ENCODE results near the gene BICRA. TPM values are rescaled to one million over a fixed set of nuclear protein-coding genes. Genes with fewer than 3 reads are reported as not detected.

The BICRA gene
- polyA plus RNA-seq, 3 donors = 0.08 to 4.6 TPM; not detected in 1

DNA sequence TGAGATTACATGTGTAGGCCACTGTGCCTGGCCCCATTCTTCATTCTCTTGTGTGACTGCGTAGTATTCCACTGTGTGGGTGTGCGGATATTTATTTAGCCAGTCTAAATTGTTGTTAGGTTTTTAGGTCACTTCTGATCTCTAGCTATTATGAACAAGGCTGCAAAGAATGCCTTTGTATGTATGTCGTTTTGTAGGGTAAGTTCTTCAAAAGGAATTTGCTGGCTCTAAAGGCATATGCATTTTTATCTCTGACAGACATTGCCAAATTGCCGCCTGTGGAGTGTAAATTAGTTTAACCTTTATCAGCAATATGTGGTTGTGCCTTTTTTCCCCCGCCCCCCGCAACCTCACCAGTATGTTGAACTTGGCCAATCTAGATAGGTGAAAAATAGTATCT is 74.0 kb downstream of the BICRA start:
- TF ChIP-seq, protein P1, sequence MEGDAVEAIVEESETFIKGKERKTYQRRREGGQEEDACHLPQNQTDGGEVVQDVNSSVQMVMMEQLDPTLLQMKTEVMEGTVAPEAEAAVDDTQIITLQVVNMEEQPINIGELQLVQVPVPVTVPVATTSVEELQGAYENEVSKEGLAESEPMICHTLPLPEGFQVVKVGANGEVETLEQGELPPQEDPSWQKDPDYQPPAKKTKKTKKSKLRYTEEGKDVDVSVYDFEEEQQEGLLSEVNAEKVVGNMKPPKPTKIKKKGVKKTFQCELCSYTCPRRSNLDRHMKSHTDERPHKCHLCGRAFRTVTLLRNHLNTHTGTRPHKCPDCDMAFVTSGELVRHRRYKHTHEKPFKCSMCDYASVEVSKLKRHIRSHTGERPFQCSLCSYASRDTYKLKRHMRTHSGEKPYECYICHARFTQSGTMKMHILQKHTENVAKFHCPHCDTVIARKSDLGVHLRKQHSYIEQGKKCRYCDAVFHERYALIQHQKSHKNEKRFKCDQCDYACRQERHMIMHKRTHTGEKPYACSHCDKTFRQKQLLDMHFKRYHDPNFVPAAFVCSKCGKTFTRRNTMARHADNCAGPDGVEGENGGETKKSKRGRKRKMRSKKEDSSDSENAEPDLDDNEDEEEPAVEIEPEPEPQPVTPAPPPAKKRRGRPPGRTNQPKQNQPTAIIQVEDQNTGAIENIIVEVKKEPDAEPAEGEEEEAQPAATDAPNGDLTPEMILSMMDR (IDR thresholded peaks at IDR 0.05) = no peak
- no peak overlapping the region for H3K27ac ChIP-seq (ENCODE audit: low read depth in 1 of 2, low read length in 2 of 2)
- Mint-ChIP-seq H3K4me3 (no peak overlapping the region), H3K27me3 (ENCODE audit: low read depth in 3 of 3) (no peaks in the 10 kb centered on the region), H3K36me3 (peaks cover 37 to 60% of the 10 kb centered on the region in 2 donors), H3K27ac (no peak overlapping the region), H3K4me1 (no peaks in the 10 kb centered on the region), H3K9me3 (peaks cover 0 to 2% (median 0%) of the 10 kb centered on the region in 7 donors)
- H3K36me3 ChIP-seq (replicated peaks in 1 of 2; ENCODE audit: control insufficient read depth in 1 of 2, insufficient read depth in 2 of 2, low read length in 2 of 2) = peaks cover 17 to 72% of the 10 kb centered on the region in 2 donors
- H3K4me2 ChIP-seq (replicated peaks; ENCODE audit: extremely low read depth, low read length, poor library complexity, severe bottlenecking) = no peak overlapping the region
- no peak for DNase-seq
- no peak overlapping the region for H2AFZ ChIP-seq (ENCODE audit: insufficient read depth, low read depth, low read length, poor library complexity, severe bottlenecking)
- H3K79me2 ChIP-seq (ENCODE audit: insufficient read depth, low read length) = no peaks in the 10 kb centered on the region
- H3K4me3 ChIP-seq (replicated peaks in 1 of 3; ENCODE audit: low read depth in 2 of 3, low read length in 3 of 3) = no peak overlapping the region
- H4K20me1 ChIP-seq (ENCODE audit: insufficient read depth, low read length) = peaks cover 18% of the 10 kb centered on the region
- no peaks in the 10 kb centered on the region for H3K27me3 ChIP-seq (ENCODE audit: control insufficient read depth in 2 of 2, insufficient read depth in 2 of 2, low read length in 2 of 2)
- no peak overlapping the region for H3K9ac ChIP-seq (ENCODE audit: insufficient read depth, low read length, poor library complexity, severe bottlenecking)
- no CpG with 5 or more reads among the region's 6 CpGs for whole genome bisulfite sequencing (ENCODE audit: insufficient coverage)
- no peaks in the 10 kb centered on the region for H3K4me1 ChIP-seq (ENCODE audit: control insufficient read depth in 1 of 2, insufficient read depth in 2 of 2, low read length in 2 of 2)
- no peaks in the 10 kb centered on the region for H3K9me3 ChIP-seq (replicated peaks in 1 of 2; ENCODE audit: control insufficient read depth in 1 of 2, insufficient read depth in 1 of 2, low read length in 2 of 2)
- intact Hi-C loops (cut with micrococcal nuclease) = no loop called here

DNA sequence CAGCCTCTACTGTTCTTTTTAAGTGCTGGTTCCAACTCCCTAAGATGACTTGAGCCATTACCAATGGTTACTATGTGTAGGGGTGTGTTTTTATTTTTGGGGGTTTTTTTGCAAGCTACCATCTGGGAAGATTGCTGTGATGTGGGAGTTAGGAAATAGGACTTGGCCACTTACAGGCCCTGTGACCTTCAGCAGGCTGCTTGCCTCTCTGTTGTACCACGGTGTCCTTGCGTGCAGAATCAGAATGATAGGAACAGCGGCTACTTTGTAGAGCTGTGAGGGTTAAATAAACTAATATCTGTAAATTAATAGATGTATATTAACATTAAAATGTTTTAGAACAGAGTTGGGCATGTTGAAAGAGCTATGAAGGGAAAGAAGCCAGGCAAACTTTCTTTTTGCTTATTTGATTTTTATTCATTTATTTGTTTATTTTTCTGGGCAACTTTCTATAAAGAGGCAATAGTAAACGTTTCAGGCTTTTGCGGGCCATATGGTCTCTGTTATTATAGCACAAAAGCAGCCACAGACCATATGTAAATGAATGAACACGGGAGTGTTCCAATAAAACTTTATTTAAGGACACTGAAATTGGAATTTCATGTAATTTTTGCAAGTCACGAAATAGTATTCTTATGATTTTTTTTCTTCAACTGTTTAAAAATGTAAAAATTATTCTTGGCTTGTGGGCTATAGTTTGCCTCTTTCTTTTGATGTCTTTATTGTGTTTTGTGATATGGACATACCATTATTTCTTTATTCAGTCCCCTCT is 77.9 kb downstream of the BICRA start:
- no peak overlapping the region for H3K4me3 ChIP-seq (replicated peaks in 1 of 3; ENCODE audit: low read depth in 2 of 3, low read length in 3 of 3)
- no peak overlapping the region for H3K4me2 ChIP-seq (replicated peaks; ENCODE audit: extremely low read depth, low read length, poor library complexity, severe bottlenecking)
- peaks cover 21% of the 10 kb centered on the region for H4K20me1 ChIP-seq (ENCODE audit: insufficient read depth, low read length)
- H3K4me3 Mint-ChIP-seq = no peak overlapping the region
- no peak for DNase-seq
- TF ChIP-seq, protein P1 (IDR thresholded peaks at IDR 0.05) = no peak
- H3K4me1 Mint-ChIP-seq = no peaks in the 10 kb centered on the region
- no peaks in the 10 kb centered on the region for H3K27me3 ChIP-seq (ENCODE audit: control insufficient read depth in 2 of 2, insufficient read depth in 2 of 2, low read length in 2 of 2)
- H3K9me3 ChIP-seq (replicated peaks in 1 of 2; ENCODE audit: control insufficient read depth in 1 of 2, insufficient read depth in 1 of 2, low read length in 2 of 2) = peaks cover 0 to 4% of the 10 kb centered on the region in 2 donors
- no peaks in the 10 kb centered on the region for H3K4me1 ChIP-seq (ENCODE audit: control insufficient read depth in 1 of 2, insufficient read depth in 2 of 2, low read length in 2 of 2)
- 83% methylated on average over 2 of the region's 7 CpGs for WGBS (ENCODE audit: insufficient coverage)
- H3K9ac ChIP-seq (ENCODE audit: insufficient read depth, low read length, poor library complexity, severe bottlenecking) = no peak overlapping the region
- intact Hi-C loops (cut with micrococcal nuclease) = no loop called here
- H2AFZ ChIP-seq (ENCODE audit: insufficient read depth, low read depth, low read length, poor library complexity, severe bottlenecking) = no peak overlapping the region
- peaks cover 0 to 6% (median 0%) of the 10 kb centered on the region in 7 donors for H3K9me3 Mint-ChIP-seq
- H3K79me2 ChIP-seq (ENCODE audit: insufficient read depth, low read length) = no peaks in the 10 kb centered on the region
- no peak overlapping the region for H3K27ac ChIP-seq (ENCODE audit: low read depth in 1 of 2, low read length in 2 of 2)
- H3K27ac Mint-ChIP-seq = peak overlapping the region in 1 of 7 donors; percentile 31
- peaks cover 13 to 59% of the 10 kb centered on the region in 2 donors for H3K36me3 ChIP-seq (replicated peaks in 1 of 2; ENCODE audit: control insufficient read depth in 1 of 2, insufficient read depth in 2 of 2, low read length in 2 of 2)
- no peaks in the 10 kb centered on the region for H3K27me3 Mint-ChIP-seq (ENCODE audit: low read depth in 3 of 3)
- peaks cover 36 to 66% of the 10 kb centered on the region in 2 donors for H3K36me3 Mint-ChIP-seq

Measured in CD14-positive monocyte (primary cell).